HG03066 (cell line): ENCODE data around the gene PTPRS.

ENCODE experiments used
- ATAC-seq: cut with Tn5 transposase; IDR thresholded peaks from one replicate; pipeline ENCODE4 v1.9.1; 2021; ENCODE audit warnings: low read depth; ENCODE audit not compliant: unreplicated experiment

The PTPRS gene

GRCh38 chr19:5312058-5312457 is 28.6 kb downstream of the PTPRS start:
- no peak for ATAC-seq

DNA sequence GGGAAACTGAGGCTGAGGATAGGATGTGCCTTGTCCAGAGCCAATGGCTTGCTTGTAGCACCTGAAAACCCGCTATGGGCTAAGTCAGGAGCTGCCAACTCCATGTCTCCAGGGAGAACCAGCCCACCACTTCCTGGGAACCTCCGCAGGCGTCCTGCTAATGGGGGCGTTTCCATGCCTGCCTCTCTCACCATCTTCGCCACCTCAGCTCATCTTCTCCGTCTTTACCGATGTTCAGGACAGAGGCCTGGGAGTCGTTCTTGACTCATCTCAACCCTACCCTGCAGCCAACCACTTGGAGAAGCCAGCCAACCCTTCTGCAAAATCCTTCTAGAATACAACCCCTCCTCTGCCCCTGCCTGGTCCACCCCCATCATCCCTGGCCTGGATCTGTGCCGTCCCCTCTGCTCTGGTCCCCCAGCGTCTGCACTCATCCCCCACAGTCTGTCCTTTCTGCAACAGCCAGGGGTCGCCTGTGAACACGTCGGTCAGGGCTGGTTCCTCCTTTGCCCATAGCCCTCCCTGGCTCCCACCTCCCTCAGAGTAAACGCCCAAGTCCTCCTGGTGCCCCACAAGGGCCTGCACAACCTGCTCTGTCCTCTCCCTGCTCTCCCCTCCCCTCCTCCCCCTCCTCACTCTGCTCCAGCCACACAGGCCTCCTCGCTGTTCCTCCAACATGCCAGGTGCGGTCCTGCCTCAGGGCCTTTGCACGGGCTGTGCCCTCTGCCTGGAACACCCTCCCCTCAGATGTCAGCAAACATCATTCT is 31.0 kb downstream of the PTPRS start:
- no peak for ATAC-seq

DNA sequence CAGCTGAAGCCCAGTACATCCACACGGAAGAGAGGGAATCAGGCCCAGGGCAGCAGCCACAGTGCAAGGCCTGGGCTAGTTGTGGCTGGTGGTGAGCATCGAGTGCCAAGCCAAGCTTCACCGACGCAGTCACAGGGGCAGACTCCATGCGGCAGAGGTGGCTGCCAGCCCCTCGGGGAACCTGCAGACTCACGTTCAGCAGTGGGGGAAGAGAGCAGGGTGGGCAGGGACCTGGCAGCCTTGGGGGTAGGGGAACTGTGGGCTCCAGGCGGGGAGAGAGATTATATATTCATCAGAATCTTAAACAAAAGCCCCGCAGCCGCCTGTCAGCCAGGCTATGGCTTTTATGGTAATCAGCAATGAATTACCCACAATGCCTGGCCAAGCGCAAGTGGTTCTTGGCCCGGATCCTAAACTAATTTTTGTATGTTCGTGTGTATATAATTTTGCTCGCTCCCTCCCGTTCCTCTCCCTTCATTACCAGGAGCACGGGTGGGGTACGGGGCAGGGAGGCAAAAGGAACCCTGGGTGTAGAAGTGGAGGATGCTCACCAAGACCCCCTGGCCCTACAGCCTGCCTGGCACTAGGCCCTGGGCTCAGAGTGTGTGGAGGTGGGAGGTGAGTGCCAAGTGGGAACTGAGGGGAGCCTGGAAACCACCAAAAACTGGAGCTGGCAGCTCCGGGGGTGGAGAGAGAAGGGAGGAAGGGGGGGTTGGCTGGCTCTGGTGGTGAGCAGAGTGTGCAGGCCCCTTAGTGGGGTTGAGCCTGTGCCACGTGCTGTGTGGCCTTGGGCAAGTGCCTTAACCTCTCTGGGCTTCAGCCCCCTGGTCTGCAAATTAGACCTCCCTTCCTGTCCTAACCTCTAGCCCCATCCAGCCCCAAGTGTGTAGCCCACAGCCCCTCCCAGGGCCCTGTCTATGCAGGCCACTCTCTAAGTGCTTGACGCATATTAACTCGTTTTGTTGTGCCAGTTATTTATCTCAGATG is 31.9 kb downstream of the PTPRS start:
- ATAC-seq, result no peak

DNA sequence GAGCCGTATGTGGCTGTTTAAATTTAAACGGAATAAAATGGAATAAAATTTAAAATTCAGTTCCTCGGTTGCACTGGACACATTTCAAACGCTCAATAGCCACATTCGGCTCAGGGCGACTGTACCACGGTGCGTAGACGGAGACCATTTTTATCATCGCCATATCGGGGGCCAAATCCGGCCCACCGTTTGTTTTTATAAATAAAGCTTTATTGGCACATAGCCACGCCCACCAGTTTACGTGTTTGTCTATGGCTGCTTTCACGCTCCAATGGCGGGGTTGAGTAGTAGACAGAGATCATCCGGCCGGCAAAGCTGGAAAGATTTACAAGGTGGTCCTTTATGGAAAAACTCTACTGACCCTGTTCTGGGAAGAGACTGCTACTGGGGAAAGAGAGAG is 33.0 kb downstream of the PTPRS start:
- no peak for ATAC-seq

DNA sequence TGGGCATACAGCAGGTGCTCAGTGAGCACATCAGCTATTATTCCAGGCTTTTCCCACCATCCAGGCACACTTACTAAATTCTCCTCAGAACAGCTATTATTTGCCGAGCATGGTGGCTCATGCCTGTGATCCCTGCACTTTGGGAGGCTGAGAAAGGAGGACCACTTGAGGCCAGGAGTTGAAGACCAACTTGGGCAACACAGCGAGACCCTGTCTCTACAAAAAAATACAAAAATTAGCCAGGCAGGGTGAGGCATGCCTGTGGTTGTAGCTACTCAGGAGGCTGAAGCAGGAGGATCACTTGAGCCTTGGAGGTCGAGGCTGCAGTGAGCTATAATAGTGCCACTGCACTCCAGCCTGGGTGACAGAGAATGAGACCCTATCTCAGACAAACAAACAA is 35.4 kb downstream of the PTPRS start:
- no peak for ATAC-seq

- no peak for ATAC-seq
Observed at GRCh38 chr19:5304486-5304885, 36.1 kb downstream of the PTPRS start.

GRCh38 chr19:5303208-5303607 is 37.4 kb downstream of the PTPRS start:
- no peak for ATAC-seq

DNA sequence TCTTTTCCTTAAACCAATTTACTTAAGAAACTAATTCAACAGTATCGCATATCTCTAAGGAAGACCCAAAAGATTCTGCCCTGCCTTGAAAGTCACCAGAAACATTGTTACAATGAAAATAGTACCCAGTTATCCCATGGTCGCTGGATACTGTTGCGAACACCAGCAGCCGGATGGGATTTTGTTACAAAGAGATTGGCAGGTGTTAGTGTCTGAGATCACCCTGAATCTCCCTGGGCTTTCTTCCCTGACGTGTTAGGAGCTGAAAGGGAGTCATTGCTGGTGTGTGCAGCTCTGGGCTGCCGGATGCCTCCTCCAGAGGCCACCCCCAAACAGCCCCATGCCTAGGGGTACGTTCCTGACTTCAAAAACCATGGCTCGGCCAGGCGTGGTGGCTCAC is 38.2 kb downstream of the PTPRS start:
- no peak for ATAC-seq

DNA sequence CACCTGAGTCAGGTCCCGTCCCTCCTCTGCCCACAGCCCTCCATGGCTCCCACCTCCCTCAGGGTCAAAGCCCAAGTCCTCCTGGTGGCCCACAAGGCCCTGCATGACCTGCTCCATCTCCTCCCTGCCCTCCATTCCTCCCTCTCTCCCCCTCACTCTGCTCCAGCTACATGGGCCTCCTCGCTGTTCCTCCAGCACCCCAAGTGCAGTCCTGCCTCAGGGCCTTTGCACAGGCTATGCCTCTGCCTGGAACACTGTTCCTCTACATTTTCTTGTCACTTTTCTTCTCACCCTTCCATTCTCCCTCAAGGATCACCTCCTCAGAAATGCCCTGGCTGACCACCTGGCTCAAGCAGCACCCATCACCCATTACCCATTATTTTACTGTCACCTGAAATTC is 41.5 kb downstream of the PTPRS start:
- no peak for ATAC-seq

DNA sequence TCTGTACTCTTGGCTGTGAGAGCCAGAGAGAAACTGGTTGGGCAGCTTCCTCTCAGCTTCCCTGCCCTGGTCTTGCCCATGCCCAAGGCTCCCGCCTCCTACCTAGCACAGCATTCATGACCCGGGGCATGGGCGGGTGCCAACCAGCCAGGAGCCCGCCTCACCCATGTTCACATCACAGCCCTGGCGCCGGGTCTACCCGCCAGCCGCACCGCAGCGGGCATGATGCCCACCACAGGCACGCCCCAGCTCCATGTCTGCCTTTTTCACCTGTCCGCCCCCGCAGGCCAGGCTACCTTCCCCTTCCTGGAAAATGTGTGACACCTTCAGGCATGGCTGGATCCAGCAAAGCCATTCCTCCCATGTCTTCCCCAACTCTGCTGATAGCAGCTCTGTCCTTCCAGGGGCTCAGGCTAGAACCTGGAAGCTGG is 42.1 kb downstream of the PTPRS start:
- no peak for ATAC-seq

GRCh38 chr19:5297272-5297669 is 43.3 kb downstream of the PTPRS start:
- ATAC-seq, result no peak

DNA sequence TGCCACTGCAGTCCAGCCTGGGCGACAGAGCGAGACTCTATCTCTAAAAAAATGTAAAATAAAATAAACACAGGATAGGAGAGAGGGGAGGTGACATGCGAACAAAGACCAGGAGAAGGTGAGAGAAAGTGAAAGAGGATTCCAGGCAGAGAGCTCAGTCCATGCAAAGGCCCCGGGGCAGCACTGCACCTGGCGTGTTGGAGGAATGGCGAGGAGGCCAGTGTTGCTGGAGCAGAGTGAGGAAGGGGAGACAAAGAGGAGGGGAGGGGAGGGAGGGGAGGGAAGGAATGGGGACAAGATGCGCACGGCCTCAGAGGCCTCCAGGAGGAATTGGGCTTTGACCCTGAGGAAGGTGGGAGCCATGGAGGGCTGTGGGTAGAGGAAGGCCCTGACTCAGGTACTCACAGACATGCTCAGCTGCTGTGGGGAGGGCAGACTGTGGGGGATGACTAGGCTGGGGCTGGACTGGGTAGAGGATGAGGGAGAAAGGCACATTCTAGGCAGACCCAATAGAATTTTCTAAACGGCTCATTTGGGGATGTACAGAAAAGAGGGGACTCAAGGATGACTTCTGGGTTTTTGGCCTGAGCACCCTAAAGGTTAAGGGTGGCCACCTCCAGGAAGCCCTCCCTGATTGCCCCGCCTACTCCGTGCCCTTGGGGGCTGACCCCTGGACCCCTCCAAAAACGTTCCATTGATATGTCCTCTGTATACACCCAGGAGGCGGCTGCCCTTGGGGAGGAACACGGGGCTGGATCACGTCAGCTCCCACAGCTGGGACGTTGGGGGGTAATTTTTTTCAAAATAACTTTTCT is 43.9 kb downstream of the PTPRS start:
- ATAC-seq, result no peak

- ATAC-seq, result no peak
Observed at GRCh38 chr19:5296021-5296420, 44.6 kb downstream of the PTPRS start.

DNA sequence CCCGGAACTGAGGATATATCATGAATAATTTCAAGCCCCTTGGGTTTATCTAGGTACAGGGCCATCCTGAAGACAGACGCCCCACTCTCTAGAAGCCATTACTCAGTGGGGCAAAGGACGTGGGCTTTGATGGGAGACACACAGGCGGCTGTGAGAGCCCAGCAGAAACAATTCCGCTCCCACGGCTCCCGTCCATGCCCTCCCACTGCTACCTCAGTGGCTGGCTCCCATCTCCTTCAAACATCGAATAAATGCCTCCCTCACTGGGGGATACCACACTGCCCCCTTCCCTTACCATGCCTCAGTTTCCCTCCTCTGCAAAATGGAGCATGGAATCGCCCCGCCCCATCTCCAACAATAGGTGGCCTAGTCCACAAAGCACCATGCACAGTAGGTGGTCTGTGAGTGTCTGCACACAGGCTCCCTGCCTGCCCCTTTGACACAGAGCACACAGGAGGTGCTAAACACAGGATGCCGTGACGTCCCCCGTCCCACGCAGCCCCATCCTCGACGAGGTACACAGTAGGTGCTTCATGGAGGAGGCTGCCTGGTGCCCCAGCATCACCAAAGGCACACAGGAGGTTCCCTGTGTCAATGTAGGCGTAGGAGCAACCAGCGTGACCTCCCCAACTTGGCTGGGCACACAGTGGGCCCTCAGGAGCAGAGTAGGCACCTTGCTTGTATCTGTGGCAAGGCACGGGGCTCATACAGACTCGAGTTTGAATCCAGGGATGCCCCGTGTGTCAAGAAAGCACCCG is 46.0 kb downstream of the PTPRS start:
- ATAC-seq, result no peak

- ATAC-seq, result no peak
Observed at GRCh38 chr19:5293612-5294378, 46.8 kb downstream of the PTPRS start.

- ATAC-seq, result no peak
Observed at GRCh38 chr19:5292822-5293611, 47.6 kb downstream of the PTPRS start.

GRCh38 chr19:5292453-5292821 is 48.2 kb downstream of the PTPRS start:
- no peak for ATAC-seq

GRCh38 chr19:5291588-5292193 is 48.9 kb downstream of the PTPRS start:
- ATAC-seq, result no peak
